Dermis blood vessel endothelial cell (primary cell): ENCODE results near the gene MCU. TPM values are rescaled to one million over a fixed set of nuclear protein-coding genes. Genes with fewer than 3 reads are reported as not detected.
"Not testable (repeated sequence)": the region's sequence is repeated elsewhere in the genome, so short reads cannot be mapped to it uniquely, and the experiment has no call there.

ENCODE experiments used
- DNase-seq: peaks from one replicate; pipeline ENCODE4 v3.0.0; 2010
- total RNA-seq: library from RNA; depleted of rRNA; stranded (reverse); fragments of >200 nt; gene quantifications from 2 replicates; pipeline ENCODE4 v1.2.3, GENCODE V29; 2014

MCU gene
- total RNA-seq, 1 donor from 2014 or later = 49.7 TPM

DNA sequence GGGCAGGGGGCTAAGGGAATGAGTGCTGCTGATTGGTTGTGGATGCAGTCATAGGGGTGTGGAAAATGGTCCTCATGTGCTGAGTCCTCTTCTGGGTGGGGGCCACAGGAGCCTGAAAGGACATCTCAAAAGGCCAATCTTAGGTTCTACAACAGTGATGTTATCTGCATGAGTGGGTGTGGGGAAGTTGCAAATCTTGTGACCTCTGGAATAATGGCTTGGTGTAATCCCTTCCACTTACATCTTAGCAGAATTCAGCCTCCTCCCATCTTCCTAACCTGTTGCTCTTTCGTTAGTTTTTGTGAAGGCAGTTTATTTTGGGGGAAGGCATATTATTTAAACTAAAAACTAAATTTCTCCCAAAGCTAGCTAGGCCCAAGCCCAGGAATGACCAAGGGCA lies 159.6 kb downstream of the MCU start:
- no peak for DNase-seq

DNA sequence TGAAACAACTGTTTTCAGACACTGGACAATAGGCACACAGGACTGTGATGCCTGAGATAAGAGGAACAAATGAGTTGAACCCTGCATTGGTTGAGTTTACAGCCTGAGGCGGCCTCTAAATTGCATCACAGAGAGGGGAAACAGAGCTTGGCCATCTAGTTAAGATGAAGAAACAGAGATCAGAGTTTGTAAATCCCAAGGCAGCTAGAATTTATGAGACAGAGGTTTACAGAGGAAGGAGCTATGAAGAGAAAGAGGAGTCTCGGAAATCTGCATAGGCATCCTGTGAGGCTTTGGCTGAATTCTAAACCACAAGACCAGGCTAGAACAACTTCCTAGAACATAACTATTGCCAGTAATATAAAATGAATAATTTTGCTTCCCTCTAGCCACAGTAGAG lies 160.6 kb downstream of the MCU start:
- DNase-seq = no peak

DNA sequence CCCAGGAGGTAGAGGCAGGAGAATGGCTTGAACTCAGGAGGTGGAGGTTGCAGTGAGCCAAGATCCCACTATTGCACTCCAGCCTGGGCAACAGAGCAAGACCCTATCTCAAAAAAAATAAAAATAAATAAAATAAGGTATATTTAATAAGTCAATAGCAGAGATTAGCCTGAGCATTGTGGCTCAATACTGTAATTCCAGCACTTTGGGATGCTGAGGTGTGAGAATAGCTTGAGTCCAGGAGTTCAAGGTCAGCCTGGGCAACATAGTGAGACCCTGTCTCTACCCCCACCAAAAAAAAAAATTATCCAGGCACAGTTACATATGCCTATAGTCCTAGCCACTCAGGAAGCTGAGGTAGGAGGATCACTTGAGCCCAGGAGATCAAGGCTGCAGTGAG lies 163.2 kb downstream of the MCU start:
- DNase-seq = no peak

DNA sequence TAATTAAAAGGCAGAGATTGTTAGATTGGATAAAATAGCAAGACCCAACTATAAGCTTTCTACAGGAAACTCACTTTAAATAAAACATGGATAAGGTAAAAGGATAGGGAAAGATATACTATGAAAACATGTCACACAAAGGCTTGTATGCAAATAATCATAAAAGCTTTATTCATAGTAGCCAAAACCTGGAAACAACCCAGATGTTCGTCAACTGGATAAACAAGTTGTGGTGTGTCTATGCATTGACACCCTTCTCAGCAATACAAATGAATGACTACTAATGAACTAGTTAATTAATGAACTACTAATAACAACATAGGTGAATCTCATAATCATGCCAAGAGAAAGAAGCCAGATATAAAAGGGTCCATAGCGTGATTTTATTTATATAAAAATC lies 163.8 kb downstream of the MCU start:
- DNase-seq = no peak

DNA sequence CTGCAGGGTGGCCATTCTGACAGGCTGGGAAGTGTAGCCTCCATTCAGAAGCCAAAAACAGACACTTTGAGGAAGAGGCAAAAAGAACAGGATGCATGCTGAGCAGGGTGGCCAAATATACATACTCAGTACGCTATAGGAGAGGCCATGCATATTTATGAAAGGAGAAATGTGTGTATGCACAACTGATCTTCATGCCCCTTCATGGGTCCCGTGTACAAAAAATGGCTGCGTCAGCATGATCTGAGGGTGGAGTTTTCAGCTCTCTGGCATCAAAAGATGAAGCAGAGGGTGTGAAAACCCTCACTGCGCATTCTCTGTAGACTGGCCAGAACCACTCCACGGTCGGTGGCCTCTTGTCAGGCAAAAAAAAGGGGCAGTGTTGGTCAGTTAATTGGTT lies 166.1 kb downstream of the MCU start:
- no peak for DNase-seq

DNA sequence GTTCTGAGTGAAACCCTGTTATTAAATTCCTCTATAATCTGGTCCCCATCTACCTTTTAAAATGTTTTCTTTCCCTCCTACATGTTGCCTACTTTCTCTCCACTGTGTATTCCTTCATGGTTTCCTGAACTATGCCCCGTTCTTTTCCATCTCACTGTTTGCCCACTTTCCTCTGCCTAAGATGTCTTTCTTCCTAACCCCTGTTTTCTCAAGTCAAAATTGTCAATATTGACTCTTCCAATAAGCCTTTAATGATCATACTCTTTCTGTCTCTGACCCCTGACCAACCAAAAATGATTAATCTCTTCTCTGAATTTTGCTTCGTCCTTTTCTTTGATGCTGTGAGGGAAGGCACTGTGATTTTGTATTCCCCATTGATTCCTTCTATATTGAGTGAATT lies 171.0 kb downstream of the MCU start:
- DNase-seq = no peak

DNA sequence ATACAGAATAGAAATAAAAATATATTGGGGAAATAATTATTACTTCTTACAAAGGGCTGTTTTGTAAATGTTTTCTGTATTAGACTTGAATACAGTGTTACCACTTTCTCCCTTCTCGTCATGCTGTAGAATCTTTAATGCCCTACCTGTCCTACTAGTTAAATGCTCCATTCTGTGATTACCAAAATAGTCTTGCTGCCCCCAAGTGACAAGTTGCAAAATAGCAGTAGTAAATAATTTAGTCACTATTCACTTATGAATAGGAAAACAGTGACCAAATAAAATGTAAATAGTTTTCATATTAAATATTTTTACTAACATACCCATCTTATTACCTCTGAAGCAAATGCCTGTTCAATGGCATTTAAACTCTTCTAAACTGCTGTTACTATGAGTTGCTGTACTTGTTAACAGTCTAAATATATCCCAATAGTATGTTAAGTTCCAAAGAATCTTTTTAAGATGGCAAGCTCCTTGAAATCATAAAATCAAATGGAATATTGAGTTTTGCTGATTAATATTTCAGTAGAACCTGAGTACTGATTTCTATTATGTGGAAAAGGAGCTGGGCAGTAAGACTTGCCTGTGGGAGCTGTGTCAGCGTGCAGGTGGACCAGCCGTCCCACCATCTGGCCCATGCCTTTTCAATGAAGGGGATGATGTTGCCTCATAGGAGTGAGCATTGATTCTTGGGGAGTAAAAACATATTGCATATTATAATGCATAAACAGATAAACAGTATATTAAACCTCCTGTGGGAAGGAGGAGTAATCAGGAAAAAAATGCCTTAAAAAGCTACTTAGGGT lies 183.5 kb downstream of the MCU start:
- peak; percentile 66 for DNase-seq

DNA sequence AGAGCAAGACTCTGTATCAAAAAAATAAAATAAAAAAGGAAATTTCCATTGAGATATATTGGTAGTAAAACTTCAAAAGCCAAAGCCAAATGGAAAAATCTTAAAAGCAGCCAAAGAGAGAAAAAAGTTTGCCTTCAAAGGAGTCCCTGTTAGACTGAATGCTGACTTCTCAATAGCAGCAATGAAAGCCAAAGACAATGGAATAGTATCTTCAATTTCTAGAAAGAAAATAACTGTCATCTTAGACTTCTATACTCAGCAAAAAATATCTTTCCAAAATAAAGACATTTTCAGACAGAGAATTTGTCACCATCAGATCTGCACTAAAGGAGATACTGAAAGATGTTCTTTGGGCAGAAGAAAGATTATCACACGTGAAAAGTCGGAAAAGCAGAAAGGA lies 187.3 kb downstream of the MCU start:
- DNase-seq = no peak

DNA sequence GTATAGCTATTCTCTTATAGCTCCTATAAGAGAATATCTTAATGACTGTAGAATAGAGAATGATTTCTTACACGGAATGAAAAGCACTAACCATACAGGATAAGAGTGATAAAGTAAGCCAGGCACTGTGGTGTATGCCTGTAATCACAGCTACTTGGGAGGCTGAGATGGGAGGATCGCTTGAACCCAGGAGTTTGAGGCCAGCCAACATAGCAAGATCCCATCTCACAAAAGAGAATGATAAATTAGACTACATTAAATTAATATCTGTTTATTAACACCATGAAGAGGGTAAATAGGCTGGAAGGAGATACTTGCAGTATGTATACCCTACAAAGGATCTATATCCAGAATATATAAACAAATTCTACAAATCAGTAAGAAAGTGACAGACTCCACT lies 189.3 kb downstream of the MCU start:
- no peak for DNase-seq

DNA sequence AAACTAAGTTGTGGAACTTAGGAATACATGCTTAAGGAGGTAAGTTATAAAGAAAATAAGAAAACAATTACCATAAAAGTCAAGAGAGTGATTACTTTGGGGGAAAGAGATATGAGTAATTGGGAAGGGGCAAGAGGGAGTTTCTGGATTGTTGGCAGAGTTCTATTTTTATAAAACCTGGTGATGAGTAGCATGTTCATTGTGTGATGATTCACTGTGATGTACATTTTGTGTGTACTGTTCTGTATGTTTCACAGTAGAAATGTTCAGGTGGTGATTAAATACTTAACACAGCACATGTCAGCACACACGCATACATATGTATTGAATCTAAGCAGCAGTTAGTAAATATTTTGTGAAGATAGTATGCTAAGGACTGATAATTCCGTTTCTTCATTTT lies 191.9 kb downstream of the MCU start:
- DNase-seq = no peak

DNA sequence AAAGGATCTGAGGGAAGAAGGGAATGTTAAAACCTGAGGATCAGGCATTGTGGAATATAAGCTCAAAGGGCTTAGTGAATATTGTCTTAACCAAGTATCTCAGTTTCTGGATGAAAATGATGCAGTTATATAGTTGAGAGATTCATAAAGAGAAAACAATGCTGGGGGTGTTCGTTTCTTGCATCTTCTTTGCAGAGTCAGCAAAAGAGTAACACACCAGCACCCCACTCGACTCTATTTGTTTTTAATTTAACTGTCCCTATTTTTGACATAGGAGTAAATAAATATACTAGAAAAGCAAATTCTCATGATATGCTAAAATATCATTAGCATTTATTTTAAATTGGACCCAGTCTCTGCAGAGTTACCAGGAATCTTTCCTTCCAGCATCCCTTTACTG lies 194.0 kb downstream of the MCU start:
- no peak for DNase-seq

DNA sequence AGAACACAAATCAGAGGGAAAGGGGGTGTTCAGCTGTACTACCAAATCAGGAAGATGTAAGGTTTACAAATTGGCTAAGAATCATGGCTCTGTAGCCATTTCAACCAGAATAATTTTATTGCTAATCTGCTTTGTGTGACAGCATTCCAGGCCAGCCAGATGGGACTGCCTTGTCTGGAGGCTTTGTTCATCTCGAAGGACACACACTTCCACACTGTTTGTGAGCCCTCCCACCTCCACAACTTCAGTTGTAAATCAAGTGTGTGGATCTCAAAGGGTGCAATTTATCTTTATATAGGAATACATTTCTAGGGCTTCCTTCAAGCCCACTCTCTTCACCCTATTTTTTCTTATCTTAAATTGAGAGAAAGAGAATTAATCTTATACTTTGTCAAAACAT lies 194.7 kb downstream of the MCU start:
- DNase-seq = peak; percentile 69

DNA sequence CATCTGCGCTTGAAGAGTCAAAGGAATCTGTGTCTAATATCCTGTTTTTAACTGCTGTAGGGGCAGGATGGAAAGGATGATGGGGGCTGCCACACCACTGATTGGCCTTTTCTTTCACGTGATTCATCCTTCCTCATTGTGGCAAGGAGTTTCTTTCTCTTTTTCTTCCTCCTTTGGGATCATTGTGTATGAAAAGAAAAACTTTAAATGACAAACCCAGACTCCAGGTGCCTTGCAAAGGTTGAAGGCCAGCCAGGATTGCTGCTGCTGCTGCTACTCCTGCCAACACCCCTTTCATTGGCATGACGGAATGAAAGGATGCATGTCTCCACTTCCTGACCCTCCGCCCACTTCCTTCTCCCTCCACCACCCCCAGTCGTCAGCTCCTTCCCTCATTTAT lies 195.1 kb downstream of the MCU start:
- peak; percentile 84 for DNase-seq

DNA sequence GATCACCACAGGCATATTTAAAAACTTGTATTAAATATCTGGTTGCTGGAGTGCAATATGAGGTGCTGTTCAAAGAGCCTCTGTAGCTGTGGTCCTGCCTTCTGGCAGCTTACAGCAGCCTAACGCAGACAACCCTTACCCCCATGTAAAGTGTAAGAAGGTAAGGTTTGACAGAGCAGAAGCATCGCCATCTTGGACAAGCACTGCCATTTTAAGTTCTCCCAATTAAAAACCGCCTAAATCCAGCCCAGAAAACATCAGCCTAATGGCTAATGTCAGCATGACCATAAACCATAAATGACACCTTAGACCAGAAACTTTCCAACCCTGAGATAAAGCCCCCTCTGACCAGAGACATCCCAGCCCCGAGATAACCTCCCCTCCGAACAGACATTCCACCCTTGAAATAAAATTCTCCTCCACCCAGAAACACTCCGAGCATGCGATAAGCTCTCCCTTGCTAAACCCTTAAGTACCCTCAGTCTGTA lies 196.3 kb downstream of the MCU start:
- DNase-seq = no peak

DNA sequence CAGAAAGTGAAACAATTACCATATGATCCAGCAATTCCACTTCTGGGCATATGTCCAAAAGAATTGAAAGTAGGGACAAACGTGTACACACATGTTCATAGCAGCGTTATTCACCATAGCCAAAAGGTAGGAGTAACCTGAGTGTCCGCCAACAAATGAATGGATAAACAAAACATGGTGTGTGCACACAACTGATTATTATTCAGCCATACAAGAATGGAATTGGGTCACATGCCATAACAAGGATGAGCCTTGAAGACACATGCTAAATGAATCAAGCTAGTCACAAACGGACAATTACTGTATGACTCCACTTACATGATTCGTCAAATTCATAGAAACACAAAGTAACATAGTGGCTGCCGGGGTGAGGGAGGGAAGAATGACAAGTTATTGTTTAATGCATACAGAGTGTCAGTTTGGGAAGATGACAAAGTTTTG lies 197.5 kb downstream of the MCU start:
- DNase-seq = peak; percentile 41

DNA sequence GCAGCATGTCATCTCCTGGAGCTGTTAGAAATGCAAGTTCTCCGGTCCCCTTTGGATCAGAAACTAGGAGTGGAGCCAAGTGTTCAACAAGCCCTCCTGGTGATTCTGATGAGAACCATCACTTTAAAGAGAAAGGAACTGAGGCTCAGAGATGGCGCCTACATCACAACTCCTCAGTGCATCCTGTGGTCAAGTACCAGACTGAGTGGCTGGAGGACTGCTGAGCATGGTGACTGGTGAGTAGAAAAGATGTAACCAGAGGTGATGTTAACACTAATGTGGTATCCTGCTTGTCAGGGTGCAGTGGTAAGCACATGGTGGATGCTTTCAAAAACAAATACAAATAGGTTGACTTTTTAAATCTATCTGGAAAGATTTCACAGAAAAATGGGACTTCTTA lies 198.1 kb downstream of the MCU start:
- DNase-seq = no peak

DNA sequence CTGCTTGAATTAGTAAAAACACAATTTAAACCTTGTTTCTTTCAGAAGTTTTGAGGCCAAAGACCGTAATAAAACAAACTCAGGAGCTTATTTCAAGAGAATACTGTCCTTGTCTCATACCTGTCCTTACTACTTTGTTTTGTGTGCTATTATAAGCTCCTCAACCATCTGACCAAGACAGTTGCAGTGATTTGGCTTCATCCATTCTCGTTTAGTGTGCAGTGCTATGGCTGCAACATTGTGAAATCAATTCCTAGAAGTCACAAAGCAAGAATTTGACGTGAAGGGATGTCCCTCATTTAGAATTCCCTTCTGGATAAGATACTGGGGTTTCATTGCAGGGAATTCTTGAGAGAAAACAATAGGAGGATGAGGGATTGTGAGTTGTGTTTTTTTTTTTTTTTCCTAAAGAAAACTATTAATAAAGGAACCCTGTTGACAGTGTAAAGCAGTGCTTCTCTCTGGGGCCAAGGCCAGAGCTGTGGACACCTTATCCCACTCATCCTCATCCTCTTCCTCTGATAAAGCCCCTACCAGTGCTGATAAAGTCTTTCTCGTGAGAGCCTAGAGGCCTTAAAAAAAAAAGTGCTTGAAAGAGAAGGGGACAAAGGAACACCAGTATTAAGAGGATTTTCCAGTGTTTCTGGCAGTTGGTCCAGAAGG lies 201.3 kb downstream of the MCU start, which contains the start of gene OIT3:
TSS of gene OIT3 (plus strand) at position 604 of the 663 bp plus-strand sequence. CDS start 60 bp downstream, outside the sequence.
- no peak for DNase-seq

DNA sequence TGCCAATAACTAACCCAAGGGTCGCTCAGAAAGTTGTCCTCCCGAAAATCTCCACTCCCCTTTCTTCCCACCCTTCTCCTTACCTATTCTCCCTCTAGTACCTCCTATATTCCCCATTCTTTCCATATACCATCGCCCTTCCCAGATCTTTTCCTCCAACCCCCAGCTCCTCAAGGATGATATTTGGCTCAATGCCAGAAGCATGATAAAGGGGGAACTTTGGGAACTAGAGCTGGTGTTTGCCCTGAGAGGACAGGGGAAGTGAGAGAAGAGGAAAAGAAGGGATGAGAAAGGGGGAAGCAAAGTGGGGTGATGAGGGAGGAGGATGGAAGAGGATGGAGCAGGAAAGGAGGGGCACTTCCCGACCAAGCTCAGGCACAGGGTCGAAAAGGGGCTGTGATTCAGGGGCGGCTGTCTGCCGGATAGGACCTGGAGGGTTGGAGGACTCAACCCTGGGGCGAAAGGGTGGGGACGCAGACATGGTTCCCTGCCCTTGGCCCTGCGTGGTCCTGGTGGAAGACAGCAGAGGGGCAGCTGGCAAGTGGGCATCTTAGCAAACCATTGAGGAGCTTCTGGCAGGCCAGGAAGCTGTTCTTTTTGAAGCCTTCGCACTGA lies 203.4 kb downstream of the MCU start:
- DNase-seq = no peak

DNA sequence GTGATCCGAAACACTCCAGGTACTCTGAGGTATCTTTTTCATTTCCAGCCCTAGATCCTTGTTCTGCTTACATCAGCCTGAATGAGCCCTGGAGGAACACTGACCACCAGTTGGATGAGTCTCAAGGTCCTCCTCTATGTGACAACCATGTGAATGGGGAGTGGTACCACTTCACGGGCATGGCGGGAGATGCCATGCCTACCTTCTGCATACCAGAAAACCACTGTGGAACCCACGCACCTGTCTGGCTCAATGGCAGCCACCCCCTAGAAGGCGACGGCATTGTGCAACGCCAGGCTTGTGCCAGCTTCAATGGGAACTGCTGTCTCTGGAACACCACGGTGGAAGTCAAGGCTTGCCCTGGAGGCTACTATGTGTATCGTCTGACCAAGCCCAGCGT lies 206.7 kb downstream of the MCU start:
- DNase-seq = no peak

DNA sequence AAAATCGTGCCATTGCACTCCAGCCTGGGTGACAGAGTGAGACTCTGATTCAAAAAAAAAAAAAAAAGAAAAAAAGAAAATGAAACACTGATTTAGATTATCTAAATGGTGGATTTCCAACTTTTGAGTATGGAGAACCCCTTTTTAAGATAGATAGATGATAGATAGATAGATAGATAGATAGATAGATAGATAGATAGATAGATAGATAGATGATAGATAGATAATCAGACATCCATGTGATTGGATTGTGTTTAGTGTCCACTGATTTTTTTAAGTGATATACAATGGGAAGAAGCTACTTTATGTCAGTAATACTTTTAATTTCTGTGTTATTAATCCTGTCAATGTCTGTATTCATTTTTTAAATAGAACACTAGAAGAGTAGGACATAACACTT lies 207.6 kb downstream of the MCU start:
- DNase-seq = no peak

DNA sequence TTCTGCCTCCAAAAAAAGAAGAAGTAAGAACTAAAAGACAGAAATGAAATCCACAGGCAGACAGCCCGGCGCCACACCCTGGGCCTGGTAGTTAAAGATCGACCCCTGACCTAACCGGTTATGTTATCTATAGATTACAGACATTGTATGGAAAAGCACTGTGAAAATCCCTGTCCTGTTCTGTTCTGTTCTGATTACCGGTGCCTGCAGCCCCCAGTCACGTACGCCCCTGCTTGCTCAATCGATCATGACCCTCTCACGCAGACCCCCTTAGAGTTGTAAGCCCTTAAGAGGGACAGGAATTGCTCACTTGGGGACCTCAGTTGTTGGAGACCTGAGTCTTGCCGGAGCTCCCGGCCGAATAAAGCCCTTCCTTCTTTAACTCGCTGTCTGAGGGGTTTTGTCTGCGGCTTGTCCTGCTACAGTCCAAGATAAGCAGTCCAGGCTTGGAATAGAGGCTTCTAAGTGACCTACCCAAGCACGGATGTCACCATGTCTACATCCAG lies 212.1 kb downstream of the MCU start:
- DNase-seq = not testable (repeated sequence)

DNA sequence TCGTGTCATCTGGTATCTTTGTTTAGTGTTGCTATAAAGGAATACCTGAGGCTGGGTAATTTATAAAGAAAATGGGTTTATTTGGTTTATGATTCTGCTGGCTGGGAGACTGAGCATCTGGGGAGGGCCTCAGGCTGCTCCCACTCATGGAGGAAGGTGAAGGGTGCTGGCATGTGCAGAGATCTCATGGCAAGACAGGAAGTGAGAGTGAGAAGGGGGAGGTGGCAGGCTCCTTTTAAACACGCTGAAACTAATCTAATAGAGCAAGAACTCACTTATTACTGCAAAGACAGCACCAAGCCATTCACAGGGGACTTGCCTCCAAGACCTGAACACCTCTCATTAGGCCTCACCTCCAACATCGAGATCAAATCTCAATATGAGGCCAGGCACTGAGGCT lies 212.9 kb downstream of the MCU start:
- no peak for DNase-seq

DNA sequence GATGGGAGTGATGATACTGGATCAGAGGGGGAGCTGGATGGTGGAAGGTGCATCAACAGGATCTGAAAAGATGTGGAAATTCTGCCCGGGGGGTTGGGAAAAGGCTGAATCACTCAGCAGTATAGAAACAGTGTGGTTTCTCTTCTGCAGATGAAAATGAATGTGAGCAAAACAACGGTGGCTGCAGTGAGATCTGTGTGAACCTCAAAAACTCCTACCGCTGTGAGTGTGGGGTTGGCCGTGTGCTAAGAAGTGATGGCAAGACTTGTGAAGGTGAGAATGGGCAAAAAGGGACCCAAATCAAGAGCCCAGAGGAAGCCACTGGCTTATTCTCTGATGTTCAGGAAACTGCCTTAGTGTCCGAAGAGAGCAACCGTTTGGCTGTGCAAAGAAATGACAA lies 214.5 kb downstream of the MCU start:
- DNase-seq = no peak

DNA sequence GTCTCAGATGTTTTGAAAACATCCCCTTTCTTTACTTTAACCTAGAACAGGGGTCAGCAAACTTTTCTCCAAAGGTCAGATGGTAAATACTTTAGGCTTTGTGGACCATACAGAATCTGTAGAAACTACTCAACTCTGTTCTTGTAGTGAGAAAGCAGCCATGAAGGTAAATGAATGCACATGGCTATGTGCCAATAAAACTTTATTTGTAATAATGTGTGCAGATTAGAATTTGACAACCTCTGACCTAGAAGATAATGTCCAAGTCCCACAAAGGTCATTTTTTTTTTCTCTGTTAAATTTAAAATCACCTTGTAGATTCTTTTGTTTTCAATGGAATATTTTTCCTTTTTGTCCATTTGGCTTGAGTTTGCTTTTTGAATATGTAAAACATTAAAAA lies 218.8 kb downstream of the MCU start:
- DNase-seq = no peak
